Stimulated activated CD4-positive, alpha-beta T cell treated with anti-CD3 and anti-CD28 coated beads, Interleukin-2, amount 100 ng/mL, for 4 hours (primary cell): ENCODE results near the gene PAK1.
"Not testable (repeated sequence)": the region's sequence is repeated elsewhere in the genome, so short reads cannot be mapped to it uniquely, and the experiment has no call there.

Experiments
- DNase-seq: peaks from one replicate; pipeline ENCODE4 v3.0.0-alpha.2; 2020; ENCODE audit warnings: low read depth

Gene PAK1

DNA sequence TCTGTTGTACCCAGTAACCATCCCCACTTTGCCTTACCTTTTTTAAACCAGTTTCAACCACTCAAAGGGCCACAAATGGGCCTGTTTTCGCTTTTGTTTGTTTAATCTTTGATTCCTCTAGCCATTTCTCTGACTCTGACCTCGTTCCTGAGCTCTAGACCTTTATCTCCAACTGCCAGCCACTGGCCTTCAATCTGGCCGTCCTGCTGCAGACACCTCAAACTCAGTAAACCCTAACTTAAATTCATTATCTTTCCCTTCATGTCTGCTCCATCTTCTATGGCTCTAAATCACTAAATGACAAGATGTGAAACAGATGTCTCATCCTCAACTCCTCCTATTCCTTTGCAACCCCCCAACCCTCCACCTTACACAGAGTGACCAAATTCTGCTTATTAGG is 171.1 kb downstream of the PAK1 start:
- DNase-seq: no peak

DNA sequence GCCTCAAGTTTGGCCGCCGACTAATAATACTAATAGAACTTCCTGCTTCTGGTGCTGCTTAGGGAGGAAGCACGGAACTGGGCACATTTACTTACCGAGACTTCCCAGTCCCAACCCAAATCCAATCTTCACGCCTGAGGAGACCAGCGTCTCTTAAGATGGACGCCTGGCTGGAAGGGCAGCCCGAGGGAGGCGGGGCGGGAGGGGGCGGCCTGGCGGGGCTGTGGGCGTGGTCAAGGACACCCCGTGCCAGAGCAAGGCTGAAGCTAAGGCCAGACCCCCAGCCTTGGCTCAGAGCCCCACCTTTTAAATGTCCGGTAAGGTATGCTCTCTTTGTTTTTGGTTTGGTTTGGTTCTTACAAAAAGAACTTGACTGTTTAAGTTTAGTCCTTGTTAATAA is 172.4 kb downstream of the PAK1 start, which contains the start of gene GDPD4:
Gene GDPD4 (minus strand): TSS at position 177 of the 400 bp plus-strand sequence. CDS start 16,549 bp downstream, outside the sequence.
- no peak for DNase-seq

DNA sequence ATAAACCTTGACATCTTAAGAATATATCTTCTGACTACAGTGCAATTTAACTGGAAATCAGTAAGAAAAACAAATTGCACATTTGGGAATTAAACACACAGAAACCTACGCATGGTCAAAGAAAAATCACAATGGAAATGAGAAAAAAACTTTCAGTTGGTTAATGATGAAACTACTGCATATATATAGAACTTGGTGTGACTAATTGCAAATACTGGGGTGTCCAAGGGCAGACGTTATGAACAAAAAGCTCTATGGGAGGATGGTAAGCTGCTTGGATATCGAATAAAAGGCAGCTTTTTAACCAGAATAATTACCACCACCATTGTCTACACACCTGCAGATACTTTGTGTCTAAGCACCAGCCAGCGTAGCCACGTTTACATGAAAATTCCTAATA is 173.2 kb downstream of the PAK1 start:
- DNase-seq: no peak

- not testable (repeated sequence) for DNase-seq
Observed at GRCh38 chr11:77300028-77300427, 173.9 kb downstream of the PAK1 start.

DNA sequence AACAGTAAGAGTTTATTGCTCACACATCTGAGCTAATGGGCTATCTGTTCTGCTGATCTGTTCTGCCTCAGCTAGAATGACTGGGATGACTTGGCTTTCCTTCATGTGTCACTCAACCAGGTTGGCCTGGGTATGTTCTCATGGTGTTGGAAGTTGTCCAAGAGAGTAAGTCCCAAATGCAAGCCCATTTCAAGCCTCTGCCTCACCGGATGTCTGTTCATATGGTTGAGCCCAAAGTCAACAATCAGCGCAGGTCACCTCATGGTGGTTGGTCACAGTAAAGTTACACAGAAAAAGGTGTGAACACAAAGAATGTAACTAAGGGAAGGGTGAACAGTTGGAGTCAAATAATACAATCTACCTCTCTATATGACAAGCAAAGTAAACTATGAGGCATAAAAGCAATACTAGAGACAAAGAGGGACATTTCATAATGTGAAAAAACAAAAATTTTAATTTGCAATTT is 174.3 kb downstream of the PAK1 start:
- DNase-seq: no peak

DNA sequence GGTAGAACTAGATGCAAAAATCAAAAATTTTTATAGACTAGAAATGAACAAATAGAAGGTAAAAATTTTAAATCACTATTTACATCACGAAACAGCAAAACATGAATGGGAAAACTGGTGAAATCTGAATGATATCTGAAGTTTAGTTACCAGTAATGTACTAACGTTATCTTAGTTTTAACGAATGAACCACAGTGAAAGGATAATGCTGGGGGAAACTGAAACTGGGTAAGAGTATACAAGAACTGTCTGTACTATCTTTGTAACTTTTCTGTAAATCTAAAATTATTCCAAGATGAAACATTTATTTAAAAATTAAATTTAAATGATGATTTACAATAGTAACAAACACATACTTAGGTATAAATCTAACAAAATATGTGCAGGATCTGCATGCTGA is 179.9 kb downstream of the PAK1 start:
- DNase-seq: no peak

- DNase-seq: no peak
Observed at GRCh38 chr11:77289737-77290136, 184.2 kb downstream of the PAK1 start.

DNA sequence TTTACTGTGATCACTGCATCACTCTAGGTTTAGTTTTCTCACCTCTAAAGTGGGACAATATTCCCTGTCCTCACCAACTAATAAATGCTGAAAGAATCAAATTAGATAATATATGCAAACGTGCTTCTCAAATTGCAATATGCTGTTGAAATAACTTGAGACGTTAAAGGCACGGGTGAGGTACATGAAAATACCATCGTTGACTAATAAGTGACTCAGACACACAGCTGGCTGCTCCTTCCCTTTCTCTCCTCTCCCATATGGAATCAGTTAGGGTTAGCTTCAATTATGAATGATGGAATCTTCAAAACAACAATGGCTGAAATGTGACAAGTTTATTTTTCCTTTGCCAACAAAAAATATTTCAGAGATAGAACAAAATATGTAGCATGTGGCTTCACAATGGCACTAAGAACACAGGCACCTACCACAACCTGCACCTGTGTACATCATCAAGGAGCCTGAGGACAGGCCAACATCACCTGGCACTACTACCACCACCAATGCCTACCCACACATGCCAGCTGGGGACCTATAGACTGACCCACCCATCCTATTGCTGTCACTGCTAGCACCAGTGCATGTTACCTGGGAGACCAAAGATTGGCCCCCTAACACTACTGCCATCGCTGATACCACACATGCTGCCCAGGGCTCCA is 186.2 kb downstream of the PAK1 start:
- DNase-seq: no peak

GRCh38 chr11:77287136-77287535 is 186.8 kb downstream of the PAK1 start:
- no peak for DNase-seq

- DNase-seq: no peak
Observed at GRCh38 chr11:77284476-77285468, 189.1 kb downstream of the PAK1 start.

DNA sequence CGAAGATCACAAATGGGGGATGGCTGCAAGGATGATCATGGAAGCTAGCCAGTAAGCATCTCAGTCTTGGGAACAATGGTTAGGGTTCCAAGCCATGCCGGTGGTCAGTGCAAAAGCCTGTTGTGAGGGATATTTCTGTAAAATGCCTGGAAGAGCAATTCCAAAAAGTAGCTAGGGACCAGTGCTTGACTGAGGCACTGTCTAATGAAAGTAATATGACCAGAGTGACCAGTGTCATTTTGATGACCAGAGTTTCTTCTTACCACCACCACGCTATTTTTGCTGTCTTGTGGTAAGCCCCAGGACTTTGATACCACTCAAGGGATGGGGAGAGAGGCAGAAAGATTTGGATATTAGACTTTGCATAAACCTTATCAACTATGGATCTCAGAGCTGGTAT is 190.8 kb downstream of the PAK1 start:
- no peak for DNase-seq

DNA sequence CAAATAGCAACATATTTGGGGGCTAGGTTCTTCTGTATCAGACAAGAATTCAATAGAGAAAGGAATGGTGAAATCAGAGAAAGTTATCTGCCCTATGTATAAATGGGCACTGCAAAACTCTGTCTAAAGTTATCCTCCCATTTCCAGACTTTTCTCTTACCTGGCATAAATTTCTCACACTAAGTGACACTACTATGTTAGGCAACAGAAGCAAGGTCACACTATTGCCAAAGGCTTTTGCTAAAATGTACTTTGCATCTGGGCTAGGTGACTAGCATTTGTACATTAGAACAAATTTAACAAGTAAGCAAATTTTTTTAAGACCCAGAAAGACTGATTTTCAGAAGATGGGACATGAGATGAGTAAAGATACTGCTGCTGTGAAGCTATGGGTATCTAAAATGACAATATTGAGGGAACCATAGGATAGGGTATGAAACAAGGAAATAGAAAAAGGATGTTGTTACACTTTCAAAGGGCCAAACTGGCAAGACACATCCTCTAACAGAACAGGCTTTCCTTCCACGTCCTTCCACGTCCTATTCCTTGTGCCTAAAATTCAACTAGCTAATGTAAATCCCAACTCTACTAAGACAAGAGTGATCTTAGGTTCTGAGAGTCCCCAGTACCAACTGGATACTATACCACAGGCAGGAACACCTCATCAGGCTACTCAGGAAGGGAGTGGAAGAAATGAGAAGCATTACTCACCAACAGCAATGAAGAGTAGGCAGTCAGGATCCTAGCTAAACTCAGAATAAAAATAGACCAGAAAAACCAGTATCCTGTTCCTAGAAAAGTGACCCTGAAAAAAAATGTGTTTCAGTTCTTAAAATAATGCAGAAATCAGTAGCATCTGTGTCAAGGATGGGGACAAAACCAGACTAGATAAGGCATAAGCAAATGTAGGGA is 195.0 kb downstream of the PAK1 start:
- DNase-seq: no peak

DNA sequence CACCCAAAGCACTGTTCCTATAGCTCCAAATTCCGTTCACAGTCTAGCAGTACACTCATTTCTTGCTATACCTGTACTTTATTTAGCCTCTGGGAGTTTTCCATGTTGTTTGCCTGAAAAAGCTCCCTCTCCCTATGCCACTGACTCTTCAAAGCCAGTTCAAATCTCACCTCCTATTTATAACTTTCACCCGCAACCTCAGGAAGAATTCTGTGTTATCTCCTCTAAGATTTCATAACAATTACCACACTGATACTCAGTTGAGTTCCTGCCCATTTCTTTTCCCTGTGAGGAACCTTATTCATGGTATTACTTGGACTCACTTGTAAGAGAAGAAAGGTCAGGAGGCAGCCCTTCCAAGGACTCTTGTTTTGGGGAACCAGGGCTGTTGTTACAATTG is 197.6 kb downstream of the PAK1 start:
- no peak for DNase-seq
